Measurements from ENCODE around the gene PRR22. TPM values are rescaled to one million over a fixed set of nuclear protein-coding genes. Genes with fewer than 3 reads are reported as not detected.

PRR22 gene
- total RNA-seq, 1 donor from 2014 or later, result 2.7 TPM

DNA sequence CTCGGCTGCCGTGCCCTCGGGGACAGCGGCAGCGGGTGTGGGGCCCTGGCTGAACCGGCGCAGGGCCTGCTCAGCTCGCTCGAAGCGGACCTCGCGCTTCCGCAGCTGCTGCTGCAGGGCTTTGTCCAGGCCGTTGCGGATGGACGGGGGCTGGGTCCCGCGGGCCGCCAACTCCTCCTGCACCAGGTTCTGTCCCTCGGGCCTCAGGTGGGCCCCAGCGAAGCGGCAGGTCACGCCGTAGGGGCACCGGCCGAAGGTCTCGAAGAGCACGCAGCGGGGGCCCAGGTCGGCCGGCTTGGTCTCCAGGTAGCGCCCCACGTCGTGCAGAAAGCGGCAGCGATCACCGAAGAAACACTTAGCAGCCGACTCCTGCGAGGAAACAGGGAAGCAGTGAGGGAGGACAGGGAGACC, 4.8 kb upstream of the PRR22 start:
- no peak overlapping the region for H3K27ac ChIP-seq
- TF ChIP-seq CTCF (IDR thresholded peaks at IDR 0.05), result no peak
- H3K27me3 ChIP-seq (ENCODE audit: low read depth), result no peaks in the 10 kb centered on the region
- H3K36me3 ChIP-seq, result peaks cover 59% of the 10 kb centered on the region
- no peaks in the 10 kb centered on the region for H3K9me3 ChIP-seq
- intact Hi-C loops (cut with DNase I), result no loop called here
- no peak overlapping the region for H3K4me3 ChIP-seq
- DNase-seq (no peak), ATAC-seq (no peak)
- peaks cover 9% of the 10 kb centered on the region for H3K4me1 ChIP-seq

DNA sequence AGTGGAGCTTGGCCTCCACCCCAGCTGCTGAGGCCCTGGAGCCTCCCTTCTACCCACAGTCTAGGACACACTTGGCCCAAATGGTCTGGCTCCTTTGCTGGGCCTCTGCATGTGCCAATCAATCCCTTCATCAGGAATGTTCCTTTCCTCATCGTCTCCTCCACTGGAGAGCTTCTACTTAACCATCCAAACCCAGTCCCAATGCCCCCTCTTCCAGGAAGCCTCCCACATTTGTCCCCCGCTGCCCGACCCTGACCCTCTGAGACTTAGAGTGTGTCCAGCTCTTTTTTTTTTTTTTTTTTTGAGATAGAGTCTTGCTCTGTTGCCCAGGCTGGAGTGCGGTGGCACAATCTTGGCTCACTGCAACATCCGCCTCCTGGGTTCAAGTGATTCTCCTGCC, 3.9 kb upstream of the PRR22 start:
- DNase-seq (no peak), ATAC-seq (no peak)
- peaks cover 66% of the 10 kb centered on the region for H3K36me3 ChIP-seq

DNA sequence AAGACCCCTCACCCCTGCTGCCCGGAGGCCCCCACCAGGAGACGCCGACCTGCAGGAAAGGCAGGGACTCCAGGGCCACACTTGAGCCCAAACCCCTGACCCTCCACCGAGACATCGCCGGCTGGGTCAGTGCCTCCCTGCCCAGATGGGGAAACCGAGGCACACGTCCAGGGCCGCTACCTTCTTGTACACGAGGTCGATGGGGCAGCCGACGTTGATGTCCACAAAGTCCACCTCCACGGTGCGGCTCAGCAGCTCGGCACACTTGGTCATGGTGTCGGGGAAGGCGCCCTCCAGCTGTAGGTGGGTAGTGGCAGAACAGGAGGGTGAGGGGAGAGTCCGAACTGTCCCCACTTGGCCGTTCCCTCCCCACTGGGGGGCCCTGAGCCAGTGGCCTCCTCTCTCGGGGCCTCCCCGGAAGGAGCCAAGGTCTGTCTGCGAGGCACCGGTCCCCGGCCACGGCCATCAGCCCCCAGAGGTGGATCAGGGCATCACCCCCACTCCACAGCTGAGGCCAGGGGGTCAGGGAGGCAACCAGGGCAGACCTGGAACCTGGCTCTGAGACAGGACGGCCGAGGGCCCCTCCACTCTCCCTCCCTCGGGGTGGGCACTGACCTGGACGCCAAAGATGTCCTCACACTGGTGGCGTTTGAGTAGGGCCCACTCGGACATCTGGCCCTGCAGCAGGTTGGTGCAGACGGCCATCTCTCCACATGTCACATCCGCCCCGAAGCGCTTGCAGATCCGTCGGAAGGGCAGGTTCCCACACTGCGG, 3.0 kb upstream of the PRR22 start:
- no peak for ATAC-seq
- no peak for DNase-seq
- H3K4me1 ChIP-seq, result peaks cover 9% of the 10 kb centered on the region

More for the DNA sequence above, 3.9 kb upstream of the PRR22 start:
- H3K4me1 ChIP-seq, result peaks cover 9% of the 10 kb centered on the region
- TF ChIP-seq CTCF (IDR thresholded peaks at IDR 0.05), result no peak
- no peak overlapping the region for H3K27ac ChIP-seq
- no peaks in the 10 kb centered on the region for H3K27me3 ChIP-seq (ENCODE audit: low read depth)
- H3K9me3 ChIP-seq, result no peaks in the 10 kb centered on the region
- no peak overlapping the region for H3K4me3 ChIP-seq
- intact Hi-C loops (cut with DNase I), result no loop called here

DNA sequence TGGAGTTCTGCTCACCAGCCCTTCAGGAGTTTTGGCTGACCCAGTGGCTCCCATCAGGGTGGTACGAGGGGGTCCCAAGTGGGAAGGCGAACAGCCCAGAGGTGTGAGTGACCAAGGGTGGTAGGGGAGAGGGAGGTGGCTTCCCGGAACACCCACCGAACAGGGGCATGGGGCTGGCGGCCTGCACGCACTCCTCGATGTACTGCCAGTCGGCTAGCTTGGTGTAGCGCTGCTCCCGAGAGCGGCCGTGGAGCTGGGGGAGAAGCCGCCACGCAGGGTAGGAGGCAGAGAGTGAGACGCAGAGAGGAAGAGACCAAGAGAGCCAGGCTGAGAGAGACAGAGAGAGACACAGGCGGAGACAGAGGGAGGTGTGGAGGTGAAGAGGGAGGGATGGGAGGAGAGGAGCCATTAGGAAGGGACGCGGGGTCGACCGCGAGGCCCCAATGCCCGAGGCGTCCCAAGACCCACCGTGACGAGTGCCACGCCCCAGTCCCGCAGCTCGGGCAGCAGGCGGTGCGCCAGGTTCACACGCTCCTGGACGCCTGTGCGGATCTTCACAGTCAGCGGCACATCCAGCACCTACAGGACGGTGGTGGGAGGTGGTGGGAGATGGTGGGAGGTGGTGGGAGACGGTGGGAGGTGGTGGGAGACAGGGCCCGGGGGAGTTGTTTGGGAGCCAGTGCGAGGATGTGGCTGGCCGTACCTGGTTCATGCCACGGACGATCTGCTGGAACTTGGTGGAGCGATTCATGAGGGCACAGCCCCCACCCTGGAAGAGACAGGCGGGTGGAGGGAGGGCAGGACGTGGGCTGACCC, 2.3 kb upstream of the PRR22 start:
- Histone ChIP-seq H3K27ac (no peak overlapping the region), H3K4me1 (peaks cover 9% of the 10 kb centered on the region), H3K36me3 (peaks cover 66% of the 10 kb centered on the region), H3K9me3 (no peaks in the 10 kb centered on the region), H3K4me3 (no peak overlapping the region), H3K27me3 (ENCODE audit: low read depth) (no peaks in the 10 kb centered on the region)
- DNase-seq (no peak), ATAC-seq (no peak)
- no peak for TF ChIP-seq CTCF (IDR thresholded peaks at IDR 0.05)
- intact Hi-C loops (cut with DNase I), result no loop called here

More for the DNA sequence above, 3.0 kb upstream of the PRR22 start:
- no peak overlapping the region for H3K4me3 ChIP-seq
- H3K27ac ChIP-seq, result no peak overlapping the region
- H3K36me3 ChIP-seq, result peaks cover 66% of the 10 kb centered on the region
- H3K9me3 ChIP-seq, result no peaks in the 10 kb centered on the region
- H3K27me3 ChIP-seq (ENCODE audit: low read depth), result no peaks in the 10 kb centered on the region
- no peak for TF ChIP-seq CTCF (IDR thresholded peaks at IDR 0.05)
- intact Hi-C loops (cut with DNase I), result no loop called here

- no peaks in the 10 kb centered on the region for H3K9me3 ChIP-seq
- no peak overlapping the region for H3K27ac ChIP-seq
- intact Hi-C loops (cut with DNase I), result no loop called here
- H3K4me1 ChIP-seq, result peaks cover 9% of the 10 kb centered on the region
- no peak for ATAC-seq
- no peak for TF ChIP-seq CTCF (IDR thresholded peaks at IDR 0.05)
- DNase-seq, result no peak
- no peak overlapping the region for H3K4me3 ChIP-seq
- no peaks in the 10 kb centered on the region for H3K27me3 ChIP-seq (ENCODE audit: low read depth)
- peaks cover 66% of the 10 kb centered on the region for H3K36me3 ChIP-seq
Measured at GRCh38 chr19:5785423-5785822, 877 bp upstream of the PRR22 start.
